ENCODE measurements around the gene NCDN.
"Not testable (repeated sequence)": the region's sequence is repeated elsewhere in the genome, so short reads cannot be mapped to it uniquely, and the experiment has no call there.

The NCDN gene

DNA sequence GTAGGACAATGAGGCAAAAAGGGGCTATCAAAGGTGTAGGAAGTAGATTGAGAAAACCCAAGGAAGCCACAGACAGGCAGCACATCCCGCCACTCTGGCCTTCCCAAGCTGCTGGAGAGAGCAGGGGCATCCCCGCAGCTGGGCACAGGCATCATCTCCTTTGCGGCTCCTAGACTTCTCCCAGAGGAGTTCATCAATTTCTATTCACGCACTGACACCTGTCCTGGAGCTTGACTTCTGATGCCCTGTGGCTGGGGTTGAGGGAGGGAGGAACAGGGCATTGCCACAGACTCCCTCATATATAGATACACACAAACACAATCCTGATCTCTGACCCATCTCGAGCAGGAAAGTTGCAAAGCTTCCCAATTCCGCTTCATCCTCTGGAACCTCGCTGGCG, 13.7 kb downstream of the NCDN start:
- no peaks in the 10 kb centered on the region for H3K9me3 ChIP-seq (ENCODE audit: control insufficient read depth, insufficient read depth, low read length)
- H3K36me3 ChIP-seq (ENCODE audit: control insufficient read depth, insufficient read depth, low read length), result 0 out of 2 replicates have a peak, but pooled peaks cover 6% of the 10 kb centered on the region
- H3K4me3 ChIP-seq (ENCODE audit: low read depth, low read length), result no peak overlapping the region
- peaks cover 75% of the 10 kb centered on the region for H3K27me3 ChIP-seq (ENCODE audit: control insufficient read depth, insufficient read depth, low read length)
- H3K27ac ChIP-seq (ENCODE audit: low read depth, low read length), result no peak overlapping the region
- H3K4me1 ChIP-seq (ENCODE audit: control insufficient read depth, insufficient read depth, low read length), result peaks cover 18% of the 10 kb centered on the region
- no peak overlapping the region for H3K9ac ChIP-seq (ENCODE audit: low read depth, low read length)

DNA sequence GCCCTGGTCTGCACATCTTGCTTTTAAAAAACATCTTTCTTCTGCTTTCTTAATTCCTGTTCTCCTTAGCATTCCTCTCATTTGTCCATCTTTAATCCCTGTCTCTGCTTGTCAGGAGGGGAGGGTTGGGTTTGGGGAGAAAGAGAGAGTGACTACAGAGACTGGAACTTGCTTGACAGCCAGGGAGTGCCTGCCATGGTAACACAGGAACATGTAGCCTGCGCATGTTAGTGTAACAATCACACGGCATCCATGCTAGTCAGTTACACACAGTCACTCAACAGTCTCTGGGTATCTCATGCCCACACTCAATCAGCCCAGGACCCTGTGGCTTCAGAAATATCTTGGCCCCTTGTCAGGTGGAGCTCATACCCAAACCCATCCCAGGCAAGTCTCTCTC, 14.7 kb downstream of the NCDN start:
- H3K9ac ChIP-seq (ENCODE audit: low read depth, low read length), result no peak overlapping the region
- H3K27me3 ChIP-seq (ENCODE audit: control insufficient read depth, insufficient read depth, low read length), result peaks cover 85% of the 10 kb centered on the region

GRCh38 chr1:35573198-35574124, 15.9 kb downstream of the NCDN start, which contains the start of gene TFAP2E:
TFAP2E (plus strand) TSS chr1:35573314; CDS start chr1:35573578, 264 bp downstream.
- H3K4me3 ChIP-seq (ENCODE audit: low read depth, low read length), result peak within 1 kb of the TSS; percentile 69
- peaks cover 21% of the 10 kb centered on the region for H3K4me1 ChIP-seq (ENCODE audit: control insufficient read depth, insufficient read depth, low read length)
- peaks cover 94% of the 10 kb centered on the region for H3K27me3 ChIP-seq (ENCODE audit: control insufficient read depth, insufficient read depth, low read length)
- H3K9ac ChIP-seq (ENCODE audit: low read depth, low read length), result no peak within 1 kb of the TSS
- no peak within 1 kb of the TSS for H3K27ac ChIP-seq (ENCODE audit: low read depth, low read length)
- no peaks in the 10 kb centered on the region for H3K9me3 ChIP-seq (ENCODE audit: control insufficient read depth, insufficient read depth, low read length)
- H3K36me3 ChIP-seq (ENCODE audit: control insufficient read depth, insufficient read depth, low read length), result no peaks in the 10 kb centered on the region

More for the DNA sequence above, 14.7 kb downstream of the NCDN start:
- peaks cover 21% of the 10 kb centered on the region for H3K4me1 ChIP-seq (ENCODE audit: control insufficient read depth, insufficient read depth, low read length)
- H3K4me3 ChIP-seq (ENCODE audit: low read depth, low read length), result no peak overlapping the region
- no peak overlapping the region for H3K27ac ChIP-seq (ENCODE audit: low read depth, low read length)
- H3K9me3 ChIP-seq (ENCODE audit: control insufficient read depth, insufficient read depth, low read length), result no peaks in the 10 kb centered on the region
- no peaks in the 10 kb centered on the region for H3K36me3 ChIP-seq (ENCODE audit: control insufficient read depth, insufficient read depth, low read length)

- peaks cover 99% of the 10 kb centered on the region for H3K27me3 ChIP-seq (ENCODE audit: control insufficient read depth, insufficient read depth, low read length)
- H3K9me3 ChIP-seq (ENCODE audit: control insufficient read depth, insufficient read depth, low read length), result no peaks in the 10 kb centered on the region
- no peaks in the 10 kb centered on the region for H3K36me3 ChIP-seq (ENCODE audit: control insufficient read depth, insufficient read depth, low read length)
- peak overlapping the region; percentile 69; the same call in 1 of the 2 replicates for H3K4me3 ChIP-seq (ENCODE audit: low read depth, low read length)
- H3K4me1 ChIP-seq (ENCODE audit: control insufficient read depth, insufficient read depth, low read length), result peaks cover 21% of the 10 kb centered on the region
- no peak overlapping the region for H3K27ac ChIP-seq (ENCODE audit: low read depth, low read length)
- H3K9ac ChIP-seq (ENCODE audit: low read depth, low read length), result no peak overlapping the region
Measured at GRCh38 chr1:35574125-35574654, 16.6 kb downstream of the NCDN start.

DNA sequence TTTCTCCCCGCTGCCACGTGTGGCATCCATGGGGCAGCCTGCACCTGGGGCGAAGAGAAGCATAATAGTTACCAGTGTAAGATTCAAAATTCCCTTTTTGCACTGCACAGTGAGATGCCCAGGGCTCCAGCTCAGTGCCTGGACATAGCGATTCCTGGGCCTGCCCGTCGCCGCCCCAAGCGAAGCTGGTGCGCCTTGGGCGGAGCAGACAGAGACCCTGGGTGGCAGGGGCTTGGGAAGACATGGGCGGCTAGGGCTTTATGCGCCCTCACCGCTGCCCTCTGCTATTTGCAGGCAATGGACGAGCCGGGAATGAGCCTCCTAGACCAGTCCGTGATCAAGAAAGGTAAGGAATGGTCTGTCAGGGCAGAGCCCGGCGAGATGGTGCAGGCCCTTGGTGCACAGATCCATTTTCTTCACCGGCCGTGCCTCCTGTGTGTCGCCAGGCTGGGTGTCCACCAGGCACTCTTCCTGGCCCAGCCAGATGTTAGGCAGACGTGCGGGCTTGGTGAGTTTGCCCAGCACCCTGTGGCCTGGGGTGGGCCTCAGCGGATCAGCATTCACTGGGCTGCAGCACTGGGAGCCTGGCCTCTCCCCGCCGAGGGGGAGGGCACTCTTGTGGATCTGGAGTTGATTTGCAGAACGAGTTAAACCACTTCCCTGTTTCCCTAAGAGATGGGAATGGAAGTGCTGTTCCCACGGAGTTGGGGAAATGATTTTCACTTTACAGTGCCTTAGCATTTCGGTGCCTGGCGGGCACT, 17.2 kb downstream of the NCDN start:
- peaks cover 21% of the 10 kb centered on the region for H3K4me1 ChIP-seq (ENCODE audit: control insufficient read depth, insufficient read depth, low read length)
- H3K9ac ChIP-seq (ENCODE audit: low read depth, low read length), result no peak overlapping the region
- no peak overlapping the region for H3K4me3 ChIP-seq (ENCODE audit: low read depth, low read length)
- H3K9me3 ChIP-seq (ENCODE audit: control insufficient read depth, insufficient read depth, low read length), result no peaks in the 10 kb centered on the region
- peaks cover 99% of the 10 kb centered on the region for H3K27me3 ChIP-seq (ENCODE audit: control insufficient read depth, insufficient read depth, low read length)
- H3K36me3 ChIP-seq (ENCODE audit: control insufficient read depth, insufficient read depth, low read length), result no peaks in the 10 kb centered on the region
- H3K27ac ChIP-seq (ENCODE audit: low read depth, low read length), result no peak overlapping the region

DNA sequence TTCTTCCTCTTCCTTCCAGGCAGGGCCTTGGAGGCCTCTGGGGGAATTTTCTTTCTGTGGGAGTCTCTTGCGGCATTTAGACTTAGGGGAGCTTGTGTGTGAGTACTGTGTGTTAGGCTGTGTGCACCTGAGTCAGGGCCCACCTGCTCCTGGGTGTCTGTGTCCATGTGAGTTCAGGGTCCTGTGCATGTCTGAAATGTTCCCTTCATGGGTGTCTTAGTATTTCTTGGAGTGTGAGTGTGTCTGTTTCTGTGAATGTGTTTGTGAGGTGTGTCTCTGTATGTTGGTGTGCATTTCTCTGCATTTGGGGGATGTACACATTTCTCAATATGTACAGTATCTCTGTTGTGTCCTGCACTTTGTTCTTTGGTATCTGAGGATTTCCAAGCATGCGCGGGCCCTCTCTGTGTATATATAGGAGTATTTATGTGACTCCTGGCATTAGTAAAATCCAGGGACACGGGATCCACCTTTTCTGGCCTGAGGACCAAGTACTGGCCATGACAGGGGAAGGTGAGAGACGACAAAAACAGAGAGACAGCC, 17.9 kb downstream of the NCDN start:
- peaks cover 92% of the 10 kb centered on the region for H3K27me3 ChIP-seq (ENCODE audit: control insufficient read depth, insufficient read depth, low read length)
- H3K36me3 ChIP-seq (ENCODE audit: control insufficient read depth, insufficient read depth, low read length), result no peaks in the 10 kb centered on the region
- no peaks in the 10 kb centered on the region for H3K9me3 ChIP-seq (ENCODE audit: control insufficient read depth, insufficient read depth, low read length)
- peaks cover 21% of the 10 kb centered on the region for H3K4me1 ChIP-seq (ENCODE audit: control insufficient read depth, insufficient read depth, low read length)
- no peak overlapping the region for H3K27ac ChIP-seq (ENCODE audit: low read depth, low read length)
- H3K4me3 ChIP-seq (ENCODE audit: low read depth, low read length), result no peak overlapping the region
- no peak overlapping the region for H3K9ac ChIP-seq (ENCODE audit: low read depth, low read length)

- no peak overlapping the region for H3K9ac ChIP-seq (ENCODE audit: low read depth, low read length)
- H3K27ac ChIP-seq (ENCODE audit: low read depth, low read length), result no peak overlapping the region
Measured at GRCh38 chr1:35576061-35576765, 18.6 kb downstream of the NCDN start.

DNA sequence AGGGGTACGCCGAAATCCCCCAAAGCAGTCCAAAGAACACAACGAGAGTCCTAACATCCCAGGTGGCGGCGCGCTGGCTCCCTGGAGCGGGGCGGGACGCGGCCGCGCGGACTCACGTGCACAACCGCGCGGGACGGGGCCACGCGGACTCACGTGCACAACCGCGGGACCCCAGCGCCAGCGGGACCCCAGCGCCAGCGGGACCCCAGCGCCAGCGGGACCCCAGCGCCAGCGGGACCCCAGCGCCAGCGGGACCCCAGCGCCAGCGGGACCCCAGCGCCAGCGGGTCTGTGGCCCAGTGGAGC, 19.1 kb downstream of the NCDN start:
- not testable (repeated sequence) for H3K9ac ChIP-seq (ENCODE audit: low read depth, low read length); H3K9me3 ChIP-seq (ENCODE audit: control insufficient read depth, insufficient read depth, low read length); H3K36me3 ChIP-seq (ENCODE audit: control insufficient read depth, insufficient read depth, low read length); H3K27ac ChIP-seq (ENCODE audit: low read depth, low read length)
- Histone ChIP-seq H3K4me1 (ENCODE audit: control insufficient read depth, insufficient read depth, low read length) (peaks cover 21% of the 10 kb centered on the region), H3K4me3 (ENCODE audit: low read depth, low read length) (peak overlapping the region; percentile 65; the same call in 1 of the 2 replicates), H3K27me3 (ENCODE audit: control insufficient read depth, insufficient read depth, low read length) (peaks cover 80% of the 10 kb centered on the region)

More at GRCh38 chr1:35576061-35576765, 18.6 kb downstream of the NCDN start:
- H3K4me3 ChIP-seq (ENCODE audit: low read depth, low read length), result peak overlapping the region; percentile 22; the same call in 1 of the 2 replicates
- no peaks in the 10 kb centered on the region for H3K36me3 ChIP-seq (ENCODE audit: control insufficient read depth, insufficient read depth, low read length)
- peaks cover 21% of the 10 kb centered on the region for H3K4me1 ChIP-seq (ENCODE audit: control insufficient read depth, insufficient read depth, low read length)
- peaks cover 85% of the 10 kb centered on the region for H3K27me3 ChIP-seq (ENCODE audit: control insufficient read depth, insufficient read depth, low read length)
- no peaks in the 10 kb centered on the region for H3K9me3 ChIP-seq (ENCODE audit: control insufficient read depth, insufficient read depth, low read length)

DNA sequence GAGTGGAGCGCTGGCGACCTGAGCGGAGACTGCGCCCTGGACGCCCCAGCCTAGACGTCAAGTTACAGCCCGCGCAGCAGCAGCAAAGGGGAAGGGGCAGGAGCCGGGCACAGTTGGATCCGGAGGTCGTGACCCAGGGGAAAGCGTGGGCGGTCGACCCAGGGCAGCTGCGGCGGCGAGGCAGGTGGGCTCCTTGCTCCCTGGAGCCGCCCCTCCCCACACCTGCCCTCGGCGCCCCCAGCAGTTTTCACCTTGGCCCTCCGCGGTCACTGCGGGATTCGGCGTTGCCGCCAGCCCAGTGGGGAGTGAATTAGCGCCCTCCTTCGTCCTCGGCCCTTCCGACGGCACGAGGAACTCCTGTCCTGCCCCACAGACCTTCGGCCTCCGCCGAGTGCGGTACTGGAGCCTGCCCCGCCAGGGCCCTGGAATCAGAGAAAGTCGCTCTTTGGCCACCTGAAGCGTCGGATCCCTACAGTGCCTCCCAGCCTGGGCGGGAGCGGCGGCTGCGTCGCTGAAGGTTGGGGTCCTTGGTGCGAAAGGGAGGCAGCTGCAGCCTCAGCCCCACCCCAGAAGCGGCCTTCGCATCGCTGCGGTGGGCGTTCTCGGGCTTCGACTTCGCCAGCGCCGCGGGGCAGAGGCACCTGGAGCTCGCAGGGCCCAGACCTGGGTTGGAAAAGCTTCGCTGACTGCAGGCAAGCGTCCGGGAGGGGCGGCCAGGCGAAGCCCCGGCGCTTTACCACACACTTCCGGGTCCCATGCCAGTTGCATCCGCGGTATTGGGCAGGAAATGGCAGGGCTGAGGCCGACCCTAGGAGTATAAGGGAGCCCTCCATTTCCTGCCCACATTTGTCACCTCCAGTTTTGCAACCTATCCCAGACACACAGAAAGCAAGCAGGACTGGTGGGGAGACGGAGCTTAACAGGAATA, 19.7 kb downstream of the NCDN start:
- no peaks in the 10 kb centered on the region for H3K9me3 ChIP-seq (ENCODE audit: control insufficient read depth, insufficient read depth, low read length)
- H3K9ac ChIP-seq (ENCODE audit: low read depth, low read length), result no peak overlapping the region
- peaks cover 21% of the 10 kb centered on the region for H3K4me1 ChIP-seq (ENCODE audit: control insufficient read depth, insufficient read depth, low read length)
- H3K27me3 ChIP-seq (ENCODE audit: control insufficient read depth, insufficient read depth, low read length), result peaks cover 74% of the 10 kb centered on the region
- no peaks in the 10 kb centered on the region for H3K36me3 ChIP-seq (ENCODE audit: control insufficient read depth, insufficient read depth, low read length)
- no peak overlapping the region for H3K27ac ChIP-seq (ENCODE audit: low read depth, low read length)
- peak overlapping the region; percentile 65 for H3K4me3 ChIP-seq (ENCODE audit: low read depth, low read length)

Measured in HUES48 (cell line).